Neuronal stem cell (in vitro differentiated cells): ENCODE results near the gene CCDC197.

Experiments used
- DNase-seq: peaks from one replicate; pipeline ENCODE4 v3.0.0-alpha.2; 2013; ENCODE audit warnings: low spot score
- H2AFZ ChIP-seq: one replicate; pipeline ENCODE4 v1.6.1; 2013; ENCODE audit warnings: mild to moderate bottlenecking, low read length, inconsistent platforms
- H2AK5ac ChIP-seq: 2 replicates; pipeline ENCODE4 v1.6.1; 2013; ENCODE audit warnings: low read depth, mild to moderate bottlenecking, inconsistent platforms, low read length, moderate library complexity, mixed read lengths
- H2BK120ac ChIP-seq: 2 replicates; pipeline ENCODE4 v1.6.1; 2013; ENCODE audit warnings: low read depth, mild to moderate bottlenecking, inconsistent platforms, low read length, moderate library complexity, mixed read lengths
- H2BK12ac ChIP-seq: one replicate; pipeline ENCODE4 v1.6.1; 2013; ENCODE audit warnings: low read length, inconsistent platforms
- H2BK15ac ChIP-seq: 2 replicates; pipeline ENCODE4 v1.6.1; 2013; ENCODE audit warnings: mild to moderate bottlenecking, low read length, inconsistent platforms, mixed read lengths
- H2BK5ac ChIP-seq: one replicate; pipeline ENCODE4 v1.6.1; 2013; ENCODE audit warnings: inconsistent platforms, mild to moderate bottlenecking, low read length, moderate library complexity
- H3K14ac ChIP-seq: one replicate; pipeline ENCODE4 v1.6.1; 2013; ENCODE audit warnings: low read length, inconsistent platforms
- H3K18ac ChIP-seq: 2 replicates; pipeline ENCODE4 v1.6.1; 2013; ENCODE audit warnings: low read length, inconsistent platforms
- H3K23ac ChIP-seq: 2 replicates; pipeline ENCODE4 v1.6.1; 2013; ENCODE audit warnings: low read depth, mild to moderate bottlenecking, mixed read lengths, low read length, inconsistent platforms; ENCODE audit not compliant: poor library complexity
- H3K27ac ChIP-seq: replicated peaks from 3 replicates; pipeline ENCODE4 v1.5.1; 2013; ENCODE audit warnings: low read length, inconsistent platforms
- H3K27me3 ChIP-seq, 3 experiments: 2 replicates each; pipeline ENCODE4 v1.6.1; 2013; ENCODE audit warnings: low read length in 3 of 3, mild to moderate bottlenecking in 2 of 3, inconsistent platforms in 1 of 3, low read depth in 1 of 3, mixed read lengths in 1 of 3, moderate library complexity in 1 of 3; ENCODE audit not compliant: control insufficient read depth in 3 of 3, insufficient read depth in 3 of 3
- H3K36me3 ChIP-seq, 2 donors: replicated peaks in 1 of 2; 2 replicates each; pipeline ENCODE4 v1.6.1; 2013; ENCODE audit warnings: low read length in 2 of 2; ENCODE audit not compliant: control insufficient read depth in 2 of 2, insufficient read depth in 2 of 2
- H3K4ac ChIP-seq: 2 replicates; pipeline ENCODE4 v1.6.1; 2013; ENCODE audit warnings: inconsistent platforms, mild to moderate bottlenecking, low read length, moderate library complexity
- H3K4me1 ChIP-seq, 2 donors: 1 replicate in 1 of 2; 2 replicates in 1 of 2; pipeline ENCODE4 v1.6.1; 2013; ENCODE audit warnings: low read length in 2 of 2, low read depth in 1 of 2; ENCODE audit not compliant: control insufficient read depth in 2 of 2, insufficient read depth in 1 of 2
- H3K4me2 ChIP-seq: one replicate; pipeline ENCODE4 v1.6.1; 2013; ENCODE audit warnings: mild to moderate bottlenecking, low read length, inconsistent platforms; ENCODE audit not compliant: insufficient read depth, poor library complexity, severe bottlenecking
- H3K4me3 ChIP-seq, 2 donors: 2 replicates each; pipeline ENCODE4 v1.5.1; 2013; ENCODE audit warnings: low read length in 2 of 2, mild to moderate bottlenecking in 2 of 2, inconsistent platforms in 1 of 2, moderate library complexity in 1 of 2
- H3K79me1 ChIP-seq: one replicate; pipeline ENCODE4 v1.6.1; 2013; ENCODE audit warnings: low read depth, mild to moderate bottlenecking, inconsistent platforms, low read length, moderate library complexity
- H3K9ac ChIP-seq: one replicate; pipeline ENCODE4 v1.6.1; 2013; ENCODE audit warnings: mild to moderate bottlenecking, low read depth, low read length, inconsistent platforms; ENCODE audit not compliant: poor library complexity
- H3K9me3 ChIP-seq, 2 donors: replicated peaks in 1 of 2; 2 replicates each; pipeline versions ENCODE3 to v1.6.1; 2013; ENCODE audit warnings: low read length in 2 of 2, mild to moderate bottlenecking in 2 of 2, inconsistent platforms in 1 of 2, low read depth in 1 of 2, mixed read lengths in 1 of 2, moderate library complexity in 1 of 2; ENCODE audit not compliant: control insufficient read depth in 2 of 2, insufficient read depth in 1 of 2
- H4K8ac ChIP-seq: one replicate; pipeline ENCODE4 v1.6.1; 2013; ENCODE audit warnings: low read depth, mild to moderate bottlenecking, inconsistent platforms, low read length, moderate library complexity
- H4K91ac ChIP-seq: one replicate; pipeline ENCODE4 v1.6.1; 2013; ENCODE audit warnings: low read length, low read depth, mild to moderate bottlenecking, inconsistent platforms; ENCODE audit not compliant: poor library complexity
- WGBS, 2 donors: extraction: QIAGEN DNeasy Blood & Tissue Kit; methylation state at CpG; one replicate each; pipeline ENCODE4 v1.1.7; 2013; ENCODE audit warnings: missing lambda C conversion rate in 2 of 2, mixed read lengths in 1 of 2; ENCODE audit not compliant: insufficient read length in 2 of 2, insufficient replicate concordance in 1 of 2; ENCODE audit errors: extremely low coverage in 2 of 2; 5-methylcytosine and 5-hydroxymethylcytosine counted together

The CCDC197 gene

GRCh38 chr14:93982230-93983007 lies 14.7 kb upstream of the CCDC197 start:
- peaks cover 0 to 7% (median 0%) of the 10 kb centered on the region in 3 experiments for H3K27me3 ChIP-seq
- peak overlapping the region; percentile 87 for H2BK12ac ChIP-seq
- no peak for DNase-seq
- H2BK5ac ChIP-seq, result peak overlapping the region; percentile 54
- H3K23ac ChIP-seq, result no peak overlapping the region
- no CpG with 5 or more reads among the region's 10 CpGs for WGBS, 2 donors
- no peak overlapping the region for H3K27ac ChIP-seq
- H3K4me2 ChIP-seq, result no peak overlapping the region
- peaks cover 0 to 13% of the 10 kb centered on the region in 2 donors for H3K4me1 ChIP-seq
- H3K4ac ChIP-seq, result no peak overlapping the region
- H3K14ac ChIP-seq, result peak overlapping the region; percentile 59
- no peak overlapping the region for H3K4me3 ChIP-seq
- H2BK15ac ChIP-seq, result peak overlapping the region; percentile 72
- peak overlapping the region; percentile 48 for H2AK5ac ChIP-seq
- H2AFZ ChIP-seq, result no peak overlapping the region
- peak overlapping the region; percentile 92 for H3K18ac ChIP-seq
- no peaks in the 10 kb centered on the region for H3K36me3 ChIP-seq
- H4K91ac ChIP-seq, result no peak overlapping the region
- H2BK120ac ChIP-seq, result no peak overlapping the region
- no peak overlapping the region for H4K8ac ChIP-seq
- no peaks in the 10 kb centered on the region for H3K9me3 ChIP-seq
- H3K79me1 ChIP-seq, result no peaks in the 10 kb centered on the region
- H3K9ac ChIP-seq, result peak overlapping the region; percentile 7

DNA sequence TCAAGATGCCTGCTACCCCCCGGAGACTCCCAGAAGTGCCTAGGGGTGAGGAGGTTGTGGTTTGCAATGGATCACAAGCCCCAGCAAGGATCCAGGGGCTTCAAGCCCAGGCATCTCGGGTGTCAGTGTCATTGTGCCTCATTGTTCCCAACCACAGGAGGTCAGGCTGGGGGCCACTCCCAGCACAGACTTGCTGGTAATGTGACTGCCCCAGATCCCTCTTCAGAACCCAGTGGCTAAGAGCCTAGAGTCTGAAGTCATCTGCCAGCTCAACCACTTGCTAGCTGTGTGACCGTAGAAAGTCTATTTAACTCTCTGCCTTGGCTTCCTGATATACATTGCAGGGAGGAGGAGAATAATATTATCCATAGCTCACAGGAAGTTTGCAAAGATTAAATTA lies 13.0 kb upstream of the CCDC197 start:
- no peak overlapping the region for H3K9ac ChIP-seq
- H2BK15ac ChIP-seq, result no peak overlapping the region
- H3K4me1 ChIP-seq, result peaks cover 0 to 13% of the 10 kb centered on the region in 2 donors
- no peaks in the 10 kb centered on the region for H3K79me1 ChIP-seq
- no peaks in the 10 kb centered on the region for H3K36me3 ChIP-seq
- no peak overlapping the region for H4K91ac ChIP-seq
- no peak overlapping the region for H3K27ac ChIP-seq
- H2AFZ ChIP-seq, result no peak overlapping the region
- no peak overlapping the region for H3K4me3 ChIP-seq
- peaks cover 0 to 11% (median 0%) of the 10 kb centered on the region in 3 experiments for H3K27me3 ChIP-seq
- H3K9me3 ChIP-seq, result no peaks in the 10 kb centered on the region
- H2BK12ac ChIP-seq, result no peak overlapping the region
- H3K18ac ChIP-seq, result peak overlapping the region; percentile 54
- DNase-seq, result no peak
- no peak overlapping the region for H3K14ac ChIP-seq
- H3K4me2 ChIP-seq, result no peak overlapping the region
- WGBS, 2 donors, result no CpG with 5 or more reads among the region's 3 CpGs
- H2AK5ac ChIP-seq, result no peak overlapping the region
- H3K23ac ChIP-seq, result no peak overlapping the region
- H4K8ac ChIP-seq, result no peak overlapping the region
- H2BK5ac ChIP-seq, result no peak overlapping the region
- H2BK120ac ChIP-seq, result no peak overlapping the region
- H3K4ac ChIP-seq, result no peak overlapping the region

GRCh38 chr14:93984987-93985410 lies 12.1 kb upstream of the CCDC197 start:
- Histone ChIP-seq H3K9ac (no peak overlapping the region), H4K91ac (no peak overlapping the region), H2BK15ac (no peak overlapping the region), H2BK12ac (no peak overlapping the region), H2BK5ac (no peak overlapping the region), H2BK120ac (no peak overlapping the region), H3K4ac (no peak overlapping the region), H3K4me2 (no peak overlapping the region), H2AFZ (no peak overlapping the region), H3K27ac (no peak overlapping the region), H3K79me1 (no peaks in the 10 kb centered on the region), H3K18ac (peak overlapping the region; percentile 87), H2AK5ac (no peak overlapping the region), H4K8ac (no peak overlapping the region), H3K4me1 (peaks cover 0 to 13% of the 10 kb centered on the region in 2 donors), H3K4me3 (no peak overlapping the region), H3K27me3 (peaks cover 0 to 14% (median 0%) of the 10 kb centered on the region in 3 experiments), H3K9me3 (no peaks in the 10 kb centered on the region), H3K14ac (no peak overlapping the region), H3K36me3 (no peaks in the 10 kb centered on the region), H3K23ac (no peak overlapping the region)
- no CpG with 5 or more reads among the region's 7 CpGs for WGBS, 2 donors
- DNase-seq, result peak; percentile 9

DNA sequence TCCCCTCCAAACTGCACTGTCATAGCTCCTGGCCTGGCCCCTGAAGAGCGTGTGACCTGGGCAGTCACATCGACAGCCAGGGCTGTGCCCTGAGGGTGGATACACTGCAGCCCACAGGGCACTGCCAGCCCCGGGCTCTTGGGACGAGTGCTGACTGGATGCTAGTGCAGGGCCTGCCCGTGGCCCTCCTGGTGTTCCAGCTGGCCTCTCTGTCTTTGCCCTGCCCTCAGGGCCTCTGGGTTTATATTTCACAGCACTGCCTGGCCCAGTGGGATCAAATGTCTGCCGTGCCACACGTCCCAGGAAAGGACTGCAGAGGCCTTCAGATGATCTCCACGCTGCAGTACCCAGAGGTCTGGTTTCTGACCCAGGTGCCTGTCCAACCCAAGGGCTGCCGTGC lies 10.1 kb upstream of the CCDC197 start:
- peaks cover 0 to 20% (median 0%) of the 10 kb centered on the region in 3 experiments for H3K27me3 ChIP-seq
- H3K9me3 ChIP-seq, result no peaks in the 10 kb centered on the region
- H2BK12ac ChIP-seq, result no peak overlapping the region
- H3K18ac ChIP-seq, result peak overlapping the region; percentile 49
- H3K79me1 ChIP-seq, result no peaks in the 10 kb centered on the region
- H4K8ac ChIP-seq, result no peak overlapping the region
- DNase-seq, result no peak
- no peak overlapping the region for H2AFZ ChIP-seq
- no peak overlapping the region for H2BK5ac ChIP-seq
- no peak overlapping the region for H3K4me2 ChIP-seq
- peak overlapping the region; percentile 9 for H3K9ac ChIP-seq
- no peak overlapping the region for H4K91ac ChIP-seq
- no CpG with 5 or more reads among the region's 9 CpGs for WGBS, 2 donors
- H3K36me3 ChIP-seq, result no peaks in the 10 kb centered on the region
- no peak overlapping the region for H2BK120ac ChIP-seq
- H2AK5ac ChIP-seq, result peak overlapping the region; percentile 93
- H3K14ac ChIP-seq, result peak overlapping the region; percentile 41
- no peak overlapping the region for H3K4me3 ChIP-seq
- no peak overlapping the region for H3K27ac ChIP-seq
- H3K4ac ChIP-seq, result peak overlapping the region; percentile 10
- H2BK15ac ChIP-seq, result peak overlapping the region; percentile 30
- H3K4me1 ChIP-seq, result peaks cover 0 to 13% of the 10 kb centered on the region in 2 donors
- peak overlapping the region; percentile 22 for H3K23ac ChIP-seq
